ENCODE measurements around the gene SKA1. TPM values are rescaled to one million over a fixed set of nuclear protein-coding genes. Genes with fewer than 3 reads are reported as not detected.
"Not testable (repeated sequence)": the region's sequence is repeated elsewhere in the genome, so short reads cannot be mapped to it uniquely, and the experiment has no call there.

The SKA1 gene
- total RNA-seq, 1 experiment from 2014 or later, result 44.1 TPM

DNA sequence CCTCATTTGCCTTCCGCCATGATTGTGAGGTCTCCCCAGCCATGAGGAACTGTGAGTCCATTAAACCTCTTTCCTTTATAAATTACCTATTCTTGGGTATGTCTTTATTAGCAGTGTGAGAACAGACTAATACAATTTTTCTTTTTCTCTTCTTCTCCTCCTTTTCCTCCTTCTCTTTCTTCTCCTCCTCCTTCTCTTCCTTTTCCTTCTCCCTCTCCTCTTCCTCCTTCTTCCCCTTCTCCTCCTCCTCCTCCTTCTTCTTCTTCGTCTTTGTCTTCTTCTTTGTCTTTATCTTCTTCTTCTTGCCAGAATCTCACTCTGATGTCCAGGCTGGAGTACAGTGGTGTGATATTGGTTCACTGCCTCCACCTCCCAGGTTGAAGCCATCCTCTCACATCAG lies 20.2 kb downstream of the SKA1 start:
- DNase-seq (ENCODE audit: low read depth), result no peak

DNA sequence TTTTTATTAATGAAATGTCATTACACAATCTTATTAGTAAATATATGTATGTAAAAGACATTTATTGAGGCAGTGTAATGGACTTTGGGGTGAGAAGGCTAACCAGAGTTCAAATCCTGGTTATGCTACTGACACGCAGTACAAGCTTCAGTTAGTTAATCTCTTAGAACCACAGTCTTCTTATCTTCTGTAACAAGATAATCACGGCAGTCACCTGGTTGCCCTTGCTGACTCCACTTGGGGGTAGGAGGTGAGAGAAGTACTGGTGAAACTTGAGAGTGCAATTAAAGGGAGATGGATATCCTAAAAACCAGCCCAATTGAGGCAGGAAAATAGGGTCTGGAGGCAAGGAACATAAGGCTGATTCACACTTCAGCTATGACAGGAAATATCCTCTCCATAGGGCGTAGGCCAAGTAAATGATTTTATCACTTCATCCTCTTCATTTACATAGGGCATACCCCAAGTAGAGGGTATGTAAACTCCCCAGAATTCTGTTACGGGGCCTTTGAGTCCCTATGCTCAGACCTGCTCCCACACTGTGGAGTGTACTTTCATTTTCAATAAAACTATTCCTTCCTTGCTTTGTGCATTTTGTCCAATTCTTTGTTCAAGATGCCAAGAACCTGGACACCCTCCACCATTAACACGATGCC lies 21.3 kb downstream of the SKA1 start:
- DNase-seq (ENCODE audit: low read depth), result no peak

- no peak for DNase-seq (ENCODE audit: low read depth)
Observed at GRCh38 chr18:50397023-50397422, 22.2 kb downstream of the SKA1 start.

DNA sequence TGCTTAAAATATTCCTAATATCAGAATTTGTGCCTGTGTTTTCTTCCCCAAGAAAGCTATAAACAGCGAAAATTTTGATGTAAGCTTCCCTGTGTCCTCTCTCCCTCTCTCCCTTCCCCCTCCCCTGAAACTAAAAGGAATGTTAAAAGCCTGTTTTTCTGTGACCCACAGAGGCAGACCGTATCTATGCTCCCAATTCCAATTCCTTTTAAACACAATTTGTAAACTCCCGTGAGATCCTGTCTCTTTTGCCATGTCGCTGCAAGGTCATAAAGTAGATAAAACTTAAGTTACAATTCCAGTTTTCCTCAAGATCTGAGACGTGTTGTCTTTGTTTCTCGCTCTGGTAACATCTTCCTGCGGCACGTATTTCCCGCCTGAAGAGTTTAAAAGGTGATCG lies 23.3 kb downstream of the SKA1 start:
- DNase-seq (ENCODE audit: low read depth), result no peak

GRCh38 chr18:50398947-50399346 lies 24.1 kb downstream of the SKA1 start:
- no peak for DNase-seq (ENCODE audit: low read depth)

DNA sequence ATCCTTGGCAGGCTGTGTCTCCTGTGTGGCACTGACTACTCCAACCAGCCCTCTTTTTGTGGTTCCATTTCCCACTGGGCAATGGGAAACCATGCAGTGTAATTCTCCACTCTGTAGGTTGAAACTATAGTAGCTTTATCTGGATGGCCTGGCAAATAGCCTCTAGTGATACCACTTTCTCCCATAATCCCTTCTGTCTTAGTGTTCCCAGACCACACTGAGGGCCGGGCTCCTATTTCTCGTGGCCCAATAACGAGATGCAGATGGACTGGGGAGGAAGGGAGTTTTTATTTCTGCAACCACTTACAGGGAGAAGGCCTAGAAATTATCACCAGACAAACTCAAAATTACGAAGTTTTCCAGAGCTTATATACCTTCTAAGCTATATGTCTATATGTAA lies 24.7 kb downstream of the SKA1 start:
- no peak for DNase-seq (ENCODE audit: low read depth)

DNA sequence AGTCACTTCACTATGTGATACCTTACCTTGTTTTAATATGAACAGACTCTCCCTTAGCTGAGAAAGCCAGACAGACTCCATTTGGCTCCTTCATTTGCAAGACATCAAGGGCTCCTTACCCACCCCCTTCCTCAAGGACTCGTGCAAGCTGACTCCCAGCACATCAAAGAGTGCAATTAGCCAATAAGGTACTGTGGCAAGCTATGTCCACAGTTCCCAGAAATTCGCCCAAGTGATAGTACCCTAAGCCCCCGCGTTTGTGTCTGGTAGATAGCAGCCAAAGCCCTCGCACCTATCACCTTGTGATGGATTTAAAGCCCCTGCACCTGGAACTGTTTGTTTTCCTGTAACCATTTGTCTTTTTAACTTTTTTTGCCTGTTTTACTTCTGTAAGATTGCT lies 25.6 kb downstream of the SKA1 start:
- not testable (repeated sequence) for DNase-seq (ENCODE audit: low read depth)

- no peak for DNase-seq (ENCODE audit: low read depth)
Observed at GRCh38 chr18:50401295-50401694, 26.4 kb downstream of the SKA1 start.

DNA sequence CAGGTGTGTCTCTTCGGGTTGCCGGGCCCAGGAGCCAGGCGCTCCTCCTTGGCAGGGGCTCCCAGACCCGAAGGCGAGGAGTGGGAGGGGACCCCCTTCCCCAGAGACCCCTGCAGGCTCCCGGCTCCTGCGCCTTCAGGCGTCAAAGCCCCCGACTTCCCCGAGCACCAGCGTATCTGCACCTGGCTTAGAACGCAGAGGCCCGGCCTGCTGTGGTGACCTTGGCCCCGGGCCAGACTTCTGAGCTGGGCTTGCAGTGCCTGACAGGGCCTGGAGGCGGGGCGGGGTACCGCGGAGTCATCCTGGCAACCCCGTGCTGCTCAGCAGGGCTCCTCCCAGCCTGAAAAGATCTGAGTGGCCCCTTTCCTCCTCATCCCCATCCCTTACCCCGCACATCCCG lies 27.0 kb downstream of the SKA1 start:
- peak; percentile 10 for DNase-seq (ENCODE audit: low read depth)

DNA sequence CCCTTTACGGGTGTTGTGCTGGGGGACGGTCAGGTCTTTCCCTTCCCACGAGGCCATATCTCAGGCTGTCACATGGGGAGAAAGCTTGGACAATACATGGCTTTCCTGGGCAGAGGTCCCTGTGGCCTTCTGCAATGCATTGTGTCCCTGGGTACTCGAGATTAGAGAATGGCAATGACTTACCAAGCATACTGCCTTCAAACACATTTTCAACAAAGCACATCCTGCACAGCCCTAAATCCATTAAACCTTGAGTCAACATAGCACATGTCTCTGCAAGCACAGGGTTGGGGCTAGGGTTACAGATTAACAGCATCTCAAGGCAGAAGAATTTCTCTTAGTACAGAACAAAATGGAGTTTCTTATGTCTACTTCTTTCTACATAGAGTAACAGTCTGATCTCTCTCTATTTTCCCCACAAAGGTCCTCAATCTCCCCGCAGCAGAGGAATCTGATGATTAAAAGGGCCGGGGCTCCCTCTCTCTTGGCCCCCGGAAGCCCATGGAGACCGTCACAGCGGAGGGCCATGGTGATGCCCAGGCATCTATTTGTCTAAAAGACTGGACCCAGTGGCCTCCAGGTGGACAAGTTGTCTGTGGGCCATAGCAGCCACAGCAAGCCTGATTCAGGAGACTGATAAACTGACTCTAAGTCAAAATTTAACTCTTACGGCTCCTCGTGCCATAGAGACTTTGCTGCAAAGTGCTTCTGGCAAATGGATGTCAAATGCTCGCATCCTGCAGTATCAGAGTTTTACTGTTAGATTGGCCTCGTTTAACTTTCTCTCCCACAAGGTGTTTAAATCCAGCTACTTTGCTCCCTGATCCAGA lies 30.1 kb downstream of the SKA1 start:
- not testable (repeated sequence) for DNase-seq (ENCODE audit: low read depth)

- DNase-seq (ENCODE audit: low read depth), result no peak
Observed at GRCh38 chr18:50405582-50406271, 30.9 kb downstream of the SKA1 start.

- no peak for DNase-seq (ENCODE audit: low read depth)
Observed at GRCh38 chr18:50409236-50409635, 34.4 kb downstream of the SKA1 start.

DNA sequence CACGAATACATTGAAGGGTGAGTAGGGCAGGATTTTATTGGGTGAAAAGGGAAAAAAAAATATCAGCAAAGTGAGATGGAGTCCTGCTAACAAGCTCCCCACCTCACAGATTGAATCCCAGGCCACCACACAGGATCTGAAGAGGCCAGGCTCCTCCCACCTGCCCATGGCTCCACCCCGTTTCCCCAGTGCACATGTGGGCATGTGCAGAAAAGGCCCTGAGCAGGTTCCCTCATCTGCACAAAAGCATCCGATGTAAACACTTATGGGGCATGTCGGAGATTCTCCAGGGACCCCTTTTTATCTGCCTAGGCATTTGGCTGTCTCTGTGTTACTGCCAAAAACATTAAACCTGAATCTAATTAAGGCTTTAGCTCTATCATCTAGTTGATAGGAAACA lies 35.2 kb downstream of the SKA1 start:
- DNase-seq (ENCODE audit: low read depth), result no peak

- no peak for DNase-seq (ENCODE audit: low read depth)
Observed at GRCh38 chr18:50410894-50411293, 36.0 kb downstream of the SKA1 start.

DNA sequence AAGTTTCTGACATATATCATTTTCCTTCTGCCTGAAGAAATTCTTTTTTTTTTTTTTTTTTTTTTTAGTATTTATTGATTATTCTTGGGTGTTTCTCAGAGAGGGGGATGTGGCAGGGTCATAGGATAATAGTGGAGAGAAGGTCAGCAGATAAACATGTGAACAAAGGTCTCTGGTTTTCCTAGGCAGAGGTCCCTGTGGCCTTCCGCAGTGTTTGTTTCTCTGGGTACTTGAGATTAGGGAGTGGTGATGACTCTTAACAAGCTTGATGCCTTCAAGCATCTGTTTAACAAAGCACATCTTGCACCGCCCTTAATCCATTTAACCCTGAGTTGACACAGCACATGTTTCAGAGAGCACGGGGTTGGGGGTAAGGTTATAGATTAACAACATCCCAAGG lies 42.0 kb downstream of the SKA1 start:
- DNase-seq (ENCODE audit: low read depth), result not testable (repeated sequence)

DNA sequence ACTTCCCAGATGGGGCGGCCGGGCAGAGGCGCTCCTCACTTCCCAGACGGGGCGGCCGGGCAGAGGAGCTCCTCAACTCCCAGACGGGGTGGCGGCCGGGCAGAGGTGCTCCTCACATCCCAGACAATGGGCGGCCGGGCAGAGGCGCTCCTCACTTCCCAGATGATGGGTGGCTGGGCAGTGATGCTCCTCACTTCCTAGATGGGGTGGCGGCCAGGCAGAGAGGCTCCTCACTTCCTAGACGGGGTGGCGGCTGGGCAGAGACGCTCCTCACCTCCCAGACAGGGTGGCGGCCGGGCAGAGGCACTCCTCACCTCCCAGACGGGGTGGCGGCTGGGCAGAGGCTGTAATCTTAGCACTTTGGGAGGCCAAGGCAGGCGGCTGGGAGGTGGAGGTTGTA lies 42.9 kb downstream of the SKA1 start:
- not testable (repeated sequence) for DNase-seq (ENCODE audit: low read depth)

- DNase-seq (ENCODE audit: low read depth), result no peak
Observed at GRCh38 chr18:50418650-50419049, 43.8 kb downstream of the SKA1 start.

DNA sequence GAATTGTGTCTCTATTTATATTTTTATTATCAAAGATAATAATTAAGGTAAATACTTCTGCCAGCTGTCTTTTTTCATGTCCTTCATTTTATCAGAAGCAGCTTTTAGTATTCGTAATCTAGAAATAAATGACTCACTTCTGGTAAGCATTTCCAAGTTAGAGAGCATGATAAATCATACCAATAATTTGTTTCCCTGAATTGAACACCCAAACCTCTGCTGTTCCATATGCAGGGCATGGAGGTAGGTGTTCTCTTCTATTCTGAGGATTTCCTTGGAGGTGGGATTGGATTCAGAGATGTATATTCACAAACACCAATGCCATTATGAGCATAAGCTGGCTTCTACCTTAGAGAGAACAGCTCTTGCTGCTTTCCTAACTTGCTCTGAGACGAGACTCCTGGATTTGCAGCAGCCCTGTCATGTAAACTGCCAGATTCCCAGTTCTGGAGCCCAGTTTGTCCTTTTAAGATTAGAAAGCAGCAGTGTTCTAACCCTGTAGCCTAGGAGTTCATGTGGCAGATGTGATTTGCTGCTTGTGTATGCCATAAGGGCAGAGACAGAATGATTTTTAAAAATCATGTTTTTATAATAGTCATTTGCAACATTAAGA lies 47.5 kb downstream of the SKA1 start:
- DNase-seq (ENCODE audit: low read depth), result no peak

DNA sequence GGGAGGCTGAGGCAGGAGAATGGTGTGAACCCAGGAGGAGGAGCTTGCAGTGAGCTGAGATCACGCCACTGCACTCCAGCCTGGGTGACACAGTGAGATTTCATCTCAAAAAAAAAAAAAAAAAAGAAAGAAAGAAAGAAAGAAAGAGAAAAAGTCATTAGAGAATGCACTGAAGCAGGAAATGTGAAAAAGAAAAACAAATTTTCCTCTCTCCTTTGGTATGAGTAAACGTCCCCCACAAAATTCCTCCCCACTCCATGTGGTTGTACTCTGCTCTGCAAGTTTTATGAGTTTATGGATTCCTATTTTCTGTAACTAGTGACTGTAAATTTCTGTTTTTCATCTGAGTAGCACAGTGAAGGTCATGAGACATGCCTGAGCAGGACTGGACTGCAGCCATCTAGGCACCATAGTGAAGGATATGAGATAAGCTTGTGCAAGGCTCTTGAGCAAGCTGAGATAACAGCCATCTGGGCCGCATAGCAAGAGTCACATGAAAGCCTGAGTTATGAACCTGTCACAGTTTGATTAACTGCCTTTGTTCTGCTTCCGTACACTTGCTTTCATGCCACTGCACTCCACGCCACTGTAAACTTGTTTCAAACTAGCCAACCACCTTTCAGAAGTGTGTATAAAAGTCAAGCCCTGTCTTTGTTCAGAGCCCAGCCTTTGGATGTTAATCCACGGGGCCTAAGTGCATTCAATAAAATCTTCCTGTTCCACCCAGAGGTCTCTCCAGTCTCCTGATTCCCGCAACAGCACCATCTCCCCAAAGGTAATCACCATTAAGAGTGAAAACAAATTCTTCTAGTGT lies 50.2 kb downstream of the SKA1 start:
- no peak for DNase-seq (ENCODE audit: low read depth)

GRCh38 chr18:50427896-50428295 lies 53.0 kb downstream of the SKA1 start:
- no peak for DNase-seq (ENCODE audit: low read depth)

- peak; percentile 12 for DNase-seq (ENCODE audit: low read depth)
Observed at GRCh38 chr18:50428531-50429206, 53.8 kb downstream of the SKA1 start.

Data from LHCN-M2 (cell line).